ENCODE data around the gene HOXA1. TPM values are rescaled to one million over a fixed set of nuclear protein-coding genes. Genes with fewer than 3 reads are reported as not detected.
"Not testable (repeated sequence)": the region's sequence is repeated elsewhere in the genome, so short reads cannot be mapped to it uniquely, and the experiment has no call there.

HOXA1 gene
- total RNA-seq, 1 donor = 0.42 TPM

- Histone ChIP-seq H3K9me3 (ENCODE audit: low read depth, low read length) (no peaks in the 10 kb centered on the region), H3K27me3 (ENCODE audit: insufficient read depth, low read length) (no peaks in the 10 kb centered on the region), H3K4me3 (ENCODE audit: low read length) (no peak overlapping the region), H3K4me1 (ENCODE audit: insufficient read depth, low read length) (no peaks in the 10 kb centered on the region)
Measured at GRCh38 chr7:27073076-27073475, 22.7 kb downstream of the HOXA1 start.

DNA sequence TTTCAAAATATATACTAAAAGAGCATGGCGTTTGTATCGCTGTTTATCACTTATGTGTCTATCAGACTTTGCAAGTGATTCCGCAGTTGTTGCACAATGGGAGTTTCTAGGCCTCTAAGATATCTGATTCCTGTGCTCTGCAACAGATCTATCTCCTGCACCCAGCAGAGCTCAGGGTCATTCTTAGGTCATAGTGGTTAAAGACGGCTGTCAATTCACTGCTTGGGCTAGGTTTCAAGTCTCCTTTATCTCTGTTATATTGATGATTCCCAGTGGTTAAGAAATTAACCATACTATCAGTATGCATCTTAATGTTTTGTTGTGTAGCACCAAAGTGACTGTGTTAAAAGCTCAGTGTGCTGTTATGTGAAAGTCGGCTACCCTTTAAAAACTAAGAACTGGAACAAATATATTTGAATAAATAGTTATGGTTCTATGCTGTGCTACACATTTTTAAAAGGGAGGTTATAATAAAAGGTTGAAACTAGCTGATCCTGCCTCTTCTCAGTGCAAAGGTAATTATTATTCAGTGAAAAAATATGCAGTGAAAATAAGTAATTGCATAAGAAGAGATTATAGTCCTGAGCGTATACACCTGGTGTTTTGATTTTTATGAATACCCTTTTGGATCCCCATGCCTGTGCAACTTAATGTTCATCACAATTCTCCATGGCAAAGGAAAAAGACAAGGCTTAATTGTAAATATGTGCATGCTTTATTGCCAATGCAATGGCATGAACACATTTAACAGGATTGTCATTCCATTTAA is 24.0 kb downstream of the HOXA1 start:
- no peaks in the 10 kb centered on the region for H3K27me3 ChIP-seq (ENCODE audit: insufficient read depth, low read length)
- H3K4me3 ChIP-seq (ENCODE audit: low read length) = no peak overlapping the region
- no peaks in the 10 kb centered on the region for H3K4me1 ChIP-seq (ENCODE audit: insufficient read depth, low read length)
- no peaks in the 10 kb centered on the region for H3K9me3 ChIP-seq (ENCODE audit: low read depth, low read length)

DNA sequence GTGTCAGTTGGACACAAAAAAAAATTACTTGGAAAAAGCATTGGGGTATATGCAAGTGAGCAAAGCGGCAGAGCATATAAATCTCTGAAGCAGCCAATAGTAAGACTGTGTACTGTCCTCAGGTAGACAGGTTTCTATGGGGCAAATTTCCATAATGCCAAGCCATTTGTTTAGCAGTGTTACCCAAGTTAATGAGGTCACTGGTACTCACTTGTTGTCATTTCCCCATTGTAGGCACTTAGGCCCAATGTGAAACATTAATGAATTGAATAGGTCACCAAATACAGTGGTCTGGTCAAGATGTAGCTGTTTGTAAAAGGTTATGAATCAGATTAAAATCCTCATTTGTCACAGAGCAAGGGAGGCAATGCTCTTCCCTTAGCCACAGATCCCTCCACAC is 27.5 kb downstream of the HOXA1 start:
- Histone ChIP-seq H3K4me3 (ENCODE audit: low read length) (no peak overlapping the region), H3K9me3 (ENCODE audit: low read depth, low read length) (no peaks in the 10 kb centered on the region)

DNA sequence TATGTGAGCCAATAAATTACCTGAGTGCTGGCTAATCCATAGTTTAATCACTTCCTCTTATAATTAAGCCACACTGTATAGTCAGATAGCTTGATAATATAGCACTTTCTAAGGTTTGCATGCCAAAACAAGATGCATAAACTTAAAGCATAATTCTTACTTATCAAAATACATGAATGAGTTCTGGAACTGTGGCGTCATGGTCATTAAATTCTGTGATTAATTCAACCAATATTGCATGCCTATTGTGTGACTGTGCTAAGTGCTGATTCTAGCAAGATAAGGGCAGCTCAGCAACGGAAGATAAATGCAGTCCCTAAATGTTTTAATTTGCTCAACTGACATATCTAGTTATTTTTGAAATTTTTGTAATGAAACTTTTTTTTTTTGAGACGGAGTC is 29.7 kb downstream of the HOXA1 start:
- Histone ChIP-seq H3K9me3 (ENCODE audit: low read depth, low read length) (no peaks in the 10 kb centered on the region), H3K4me3 (ENCODE audit: low read length) (no peak overlapping the region), H3K4me1 (ENCODE audit: insufficient read depth, low read length) (no peaks in the 10 kb centered on the region), H3K27me3 (ENCODE audit: insufficient read depth, low read length) (no peaks in the 10 kb centered on the region)

More for the DNA sequence above, 27.5 kb downstream of the HOXA1 start:
- H3K27me3 ChIP-seq (ENCODE audit: insufficient read depth, low read length) = no peaks in the 10 kb centered on the region
- no peaks in the 10 kb centered on the region for H3K4me1 ChIP-seq (ENCODE audit: insufficient read depth, low read length)

DNA sequence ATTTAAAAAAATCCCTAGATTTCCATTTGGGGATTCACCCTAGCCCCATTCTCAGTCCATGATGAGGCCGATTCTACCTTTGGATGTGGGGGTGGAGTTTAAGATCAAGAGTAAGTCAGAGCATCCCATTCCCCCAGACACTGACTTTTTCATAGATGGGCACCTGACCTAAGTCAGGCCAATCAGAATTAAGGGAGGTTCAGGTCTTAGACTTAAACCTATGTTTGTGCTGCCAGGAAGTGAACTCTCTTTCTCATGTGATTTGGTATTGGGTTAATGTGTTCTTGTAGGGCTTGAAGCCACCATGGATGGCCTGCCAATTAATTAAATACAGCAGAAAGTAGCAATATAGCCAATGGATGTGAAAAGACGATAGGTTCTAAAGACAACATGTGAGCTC is 30.1 kb downstream of the HOXA1 start:
- Histone ChIP-seq H3K27me3 (ENCODE audit: insufficient read depth, low read length) (no peaks in the 10 kb centered on the region), H3K9me3 (ENCODE audit: low read depth, low read length) (no peaks in the 10 kb centered on the region), H3K4me1 (ENCODE audit: insufficient read depth, low read length) (no peaks in the 10 kb centered on the region), H3K4me3 (ENCODE audit: low read length) (no peak overlapping the region)

GRCh38 chr7:27064661-27065060 is 31.1 kb downstream of the HOXA1 start:
- H3K9me3 ChIP-seq (ENCODE audit: low read depth, low read length) = no peaks in the 10 kb centered on the region
- H3K27me3 ChIP-seq (ENCODE audit: insufficient read depth, low read length) = peaks cover 4% of the 10 kb centered on the region
- no peaks in the 10 kb centered on the region for H3K4me1 ChIP-seq (ENCODE audit: insufficient read depth, low read length)
- no peak overlapping the region for H3K4me3 ChIP-seq (ENCODE audit: low read length)

- Histone ChIP-seq H3K27me3 (ENCODE audit: insufficient read depth, low read length) (peaks cover 4% of the 10 kb centered on the region), H3K4me1 (ENCODE audit: insufficient read depth, low read length) (no peaks in the 10 kb centered on the region), H3K4me3 (ENCODE audit: low read length) (no peak overlapping the region), H3K9me3 (ENCODE audit: low read depth, low read length) (no peaks in the 10 kb centered on the region)
Measured at GRCh38 chr7:27064159-27064558, 31.6 kb downstream of the HOXA1 start.

- Histone ChIP-seq H3K4me3 (ENCODE audit: low read length) (no peak overlapping the region), H3K9me3 (ENCODE audit: low read depth, low read length) (no peaks in the 10 kb centered on the region), H3K4me1 (ENCODE audit: insufficient read depth, low read length) (no peaks in the 10 kb centered on the region), H3K27me3 (ENCODE audit: insufficient read depth, low read length) (peaks cover 4% of the 10 kb centered on the region)
Measured at GRCh38 chr7:27062946-27063345, 32.9 kb downstream of the HOXA1 start.

- Histone ChIP-seq H3K4me1 (ENCODE audit: insufficient read depth, low read length) (no peaks in the 10 kb centered on the region), H3K4me3 (ENCODE audit: low read length) (no peak overlapping the region), H3K27me3 (ENCODE audit: insufficient read depth, low read length) (peaks cover 3% of the 10 kb centered on the region), H3K9me3 (ENCODE audit: low read depth, low read length) (no peaks in the 10 kb centered on the region)
Measured at GRCh38 chr7:27053153-27053552, 42.6 kb downstream of the HOXA1 start.

DNA sequence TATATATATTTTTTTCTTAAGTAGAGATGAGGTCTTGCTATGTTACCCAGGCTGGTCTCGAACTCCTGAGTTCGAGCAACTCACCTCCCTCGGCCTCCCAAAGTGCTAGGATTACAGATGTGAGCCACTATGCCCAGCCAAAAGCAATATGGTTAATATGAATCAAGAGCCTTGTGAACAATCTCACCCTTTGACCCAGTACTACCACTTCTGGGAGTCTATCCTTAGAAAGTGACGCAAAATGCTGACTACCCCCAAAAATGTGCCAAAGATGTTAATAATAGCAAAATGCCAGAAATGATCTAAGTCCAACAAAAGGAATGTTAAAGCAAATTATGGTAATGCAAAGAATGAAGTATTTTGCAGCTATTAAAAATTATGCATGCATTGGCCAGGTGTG is 44.3 kb downstream of the HOXA1 start:
- Histone ChIP-seq H3K9me3 (ENCODE audit: low read depth, low read length) (no peaks in the 10 kb centered on the region), H3K4me3 (ENCODE audit: low read length) (no peak overlapping the region), H3K27me3 (ENCODE audit: insufficient read depth, low read length) (peaks cover 3% of the 10 kb centered on the region), H3K4me1 (ENCODE audit: insufficient read depth, low read length) (peaks cover 4% of the 10 kb centered on the region)

- H3K4me3 ChIP-seq (ENCODE audit: low read length) = no peak overlapping the region
- peaks cover 3% of the 10 kb centered on the region for H3K27me3 ChIP-seq (ENCODE audit: insufficient read depth, low read length)
- no peaks in the 10 kb centered on the region for H3K9me3 ChIP-seq (ENCODE audit: low read depth, low read length)
- H3K4me1 ChIP-seq (ENCODE audit: insufficient read depth, low read length) = peaks cover 4% of the 10 kb centered on the region
Measured at GRCh38 chr7:27048438-27048837, 47.4 kb downstream of the HOXA1 start.

- no peaks in the 10 kb centered on the region for H3K27me3 ChIP-seq (ENCODE audit: insufficient read depth, low read length)
- H3K9me3 ChIP-seq (ENCODE audit: low read depth, low read length) = no peaks in the 10 kb centered on the region
- no peak overlapping the region for H3K4me3 ChIP-seq (ENCODE audit: low read length)
- H3K4me1 ChIP-seq (ENCODE audit: insufficient read depth, low read length) = peaks cover 4% of the 10 kb centered on the region
Measured at GRCh38 chr7:27046854-27047549, 48.8 kb downstream of the HOXA1 start.

DNA sequence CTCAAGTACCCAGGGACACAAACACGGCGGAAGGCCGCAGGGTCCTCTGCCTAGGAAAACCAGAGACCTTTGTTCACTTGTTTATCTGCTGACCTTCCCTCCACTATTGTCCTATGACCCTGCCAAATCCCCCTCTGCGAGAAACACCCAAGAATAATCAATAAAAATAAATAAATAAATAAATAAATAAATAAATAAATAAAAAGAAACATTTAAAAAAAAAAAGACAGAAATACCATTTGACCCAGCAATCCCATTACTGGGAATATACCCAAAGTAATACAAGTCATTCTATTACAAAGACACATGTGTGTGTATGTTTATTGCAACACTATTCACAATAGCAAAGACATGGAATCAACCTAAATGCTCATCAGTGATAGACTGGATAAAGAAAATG is 49.8 kb downstream of the HOXA1 start:
- not testable (repeated sequence) for H3K27me3 ChIP-seq (ENCODE audit: insufficient read depth, low read length); H3K4me1 ChIP-seq (ENCODE audit: insufficient read depth, low read length)

GRCh38 chr7:27045066-27045465 is 50.7 kb downstream of the HOXA1 start:
- H3K4me3 ChIP-seq (ENCODE audit: low read length); H3K9me3 ChIP-seq (ENCODE audit: low read depth, low read length); H3K4me1 ChIP-seq (ENCODE audit: insufficient read depth, low read length); H3K27me3 ChIP-seq (ENCODE audit: insufficient read depth, low read length): not testable (repeated sequence)

More for the DNA sequence above, 49.8 kb downstream of the HOXA1 start:
- not testable (repeated sequence) for H3K4me3 ChIP-seq (ENCODE audit: low read length); H3K9me3 ChIP-seq (ENCODE audit: low read depth, low read length)
